Measurements from ENCODE around the gene CRTC1.
"Not testable (repeated sequence)": the region's sequence is repeated elsewhere in the genome, so short reads cannot be mapped to it uniquely, and the experiment has no call there.

The CRTC1 gene

GRCh38 chr19:18700501-18701249, 17.2 kb downstream of the CRTC1 start:
- peak; percentile 91 for DNase-seq (ENCODE audit: low spot score)

DNA sequence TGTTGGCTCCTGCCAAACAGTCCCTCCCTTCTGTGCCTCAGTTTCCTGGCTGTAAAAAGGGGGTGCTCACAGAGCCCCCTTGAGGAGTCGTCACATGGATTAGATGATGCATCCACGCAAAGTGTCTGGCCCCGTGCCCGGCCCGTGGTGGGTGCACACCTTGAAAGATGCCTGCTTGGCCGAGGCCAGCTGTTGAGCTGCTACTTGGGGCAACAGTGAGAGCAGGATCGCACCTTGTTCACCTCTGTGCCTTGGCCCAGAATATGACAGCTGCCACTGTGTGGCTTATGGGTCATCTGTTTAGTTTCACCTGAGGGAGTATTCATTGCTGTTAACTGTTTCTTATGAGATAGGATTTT, 17.7 kb downstream of the CRTC1 start:
- DNase-seq (ENCODE audit: low spot score) = no peak

DNA sequence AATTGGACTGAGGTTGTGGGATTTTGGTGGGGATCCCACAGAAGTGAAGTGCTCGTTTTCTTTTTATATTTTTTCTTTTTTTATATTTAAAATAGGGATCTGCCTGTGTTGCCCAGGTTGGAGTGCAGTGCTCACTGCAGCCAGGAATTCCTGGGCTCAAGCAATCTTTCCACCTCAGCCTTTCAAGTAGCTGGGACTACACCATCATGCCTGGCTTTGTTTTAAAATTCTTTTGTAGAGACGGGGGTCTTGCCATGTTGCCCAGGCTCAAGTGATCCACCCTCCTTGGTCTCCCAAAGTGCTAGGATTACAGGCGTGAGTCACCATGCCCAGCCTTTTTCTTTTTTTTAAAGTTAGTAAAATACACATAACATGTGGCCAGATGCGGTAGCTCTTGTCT, 20.6 kb downstream of the CRTC1 start:
- no peak for DNase-seq (ENCODE audit: low spot score)

DNA sequence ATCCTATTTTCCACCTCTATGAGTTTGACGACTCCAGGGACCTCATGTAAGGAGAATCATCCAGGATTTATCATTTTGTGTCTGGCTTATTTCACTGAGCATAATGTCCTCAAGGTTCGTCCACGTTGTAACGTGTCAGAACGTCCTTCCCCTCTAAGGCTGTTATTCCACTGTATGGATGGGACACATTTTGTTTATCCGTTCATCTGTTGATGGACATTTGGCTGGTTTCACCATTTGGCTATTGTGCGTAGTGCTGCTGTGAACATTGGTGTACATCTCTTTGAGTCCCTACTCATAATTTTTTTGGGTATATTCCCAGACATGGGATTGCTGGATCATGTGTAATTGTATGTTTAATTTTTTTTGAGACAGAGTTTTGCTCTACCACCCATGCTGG, 21.5 kb downstream of the CRTC1 start:
- DNase-seq (ENCODE audit: low spot score) = no peak

DNA sequence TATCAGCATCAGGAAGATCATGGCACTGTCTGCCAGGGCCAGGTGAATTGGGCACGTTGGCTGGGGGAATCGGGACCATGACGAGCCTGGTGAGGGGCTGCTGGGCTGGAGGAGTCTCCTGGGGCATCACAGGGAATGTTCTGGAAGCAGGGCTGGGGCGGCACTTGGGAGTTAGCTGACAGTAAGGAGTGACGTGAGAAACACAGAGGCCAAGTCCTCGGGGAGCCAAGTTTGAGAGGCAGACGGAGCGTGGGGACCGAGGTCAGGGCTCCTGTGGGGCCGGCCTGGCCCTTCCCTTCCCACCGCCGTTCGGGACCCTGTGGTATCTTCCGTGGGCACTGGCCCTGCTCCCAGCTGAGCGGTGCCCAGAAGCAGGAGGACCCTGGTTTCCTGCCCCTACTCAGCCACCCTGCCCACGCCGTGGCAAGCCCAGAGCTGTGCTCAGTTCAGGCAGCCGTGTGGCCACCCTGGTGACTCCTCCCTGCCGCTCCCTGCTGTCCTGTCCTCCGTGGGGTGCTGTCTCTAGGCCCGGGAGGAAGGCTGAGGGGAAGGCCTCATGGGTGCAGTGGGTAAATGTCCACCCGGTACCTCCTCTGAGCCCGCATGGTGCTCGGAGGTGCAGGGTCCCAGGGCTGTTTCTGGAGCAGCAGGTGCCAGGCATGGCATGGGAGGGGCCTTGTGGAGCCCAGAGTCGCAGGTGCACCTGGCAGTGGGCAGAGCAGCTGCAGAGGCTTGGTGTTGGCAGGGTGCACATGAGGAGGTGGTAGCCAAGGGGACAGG, 25.2 kb downstream of the CRTC1 start:
- DNase-seq (ENCODE audit: low spot score) = peak; percentile 8

DNA sequence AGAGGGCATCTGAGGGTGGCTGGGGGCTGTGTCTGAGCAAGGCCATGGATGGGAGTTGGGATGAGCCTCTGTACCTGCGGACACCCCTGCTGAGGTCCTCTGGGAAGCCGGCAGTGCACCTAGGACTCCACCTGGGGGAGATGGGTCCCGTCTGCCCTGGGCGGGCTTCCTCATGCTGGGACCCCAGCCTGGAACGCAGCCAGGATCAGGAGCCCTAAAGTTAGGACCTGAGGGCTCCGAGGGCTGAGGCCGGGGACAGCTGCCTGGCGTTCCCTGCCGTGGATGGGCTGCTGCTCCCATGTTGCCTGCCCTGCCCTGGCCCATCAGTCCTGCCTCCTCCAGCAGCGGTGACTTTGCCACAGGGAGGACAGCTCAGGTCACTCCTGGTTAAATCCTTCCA, 26.1 kb downstream of the CRTC1 start:
- DNase-seq (ENCODE audit: low spot score) = peak; percentile 36

DNA sequence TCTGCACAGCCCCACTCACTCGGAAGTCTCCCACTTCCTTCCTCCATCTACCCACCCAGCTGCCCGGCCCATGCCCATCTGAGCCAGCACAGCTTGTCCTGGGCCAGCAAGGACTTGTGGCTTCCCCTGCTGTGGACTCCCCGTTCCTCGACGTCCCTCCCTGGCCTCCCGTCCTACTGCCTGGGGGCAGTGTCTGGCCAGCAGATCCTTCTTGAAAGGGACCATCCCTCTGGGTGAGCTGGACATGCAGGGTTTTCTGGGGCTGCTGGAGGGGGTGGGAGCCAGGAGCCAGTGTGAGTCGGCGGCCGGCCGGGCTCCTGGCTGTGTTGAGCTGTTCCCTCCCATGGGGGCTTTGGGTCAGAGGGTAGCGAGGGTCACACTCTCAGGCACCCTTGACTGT, 26.7 kb downstream of the CRTC1 start:
- peak; percentile 11 for DNase-seq (ENCODE audit: low spot score)

DNA sequence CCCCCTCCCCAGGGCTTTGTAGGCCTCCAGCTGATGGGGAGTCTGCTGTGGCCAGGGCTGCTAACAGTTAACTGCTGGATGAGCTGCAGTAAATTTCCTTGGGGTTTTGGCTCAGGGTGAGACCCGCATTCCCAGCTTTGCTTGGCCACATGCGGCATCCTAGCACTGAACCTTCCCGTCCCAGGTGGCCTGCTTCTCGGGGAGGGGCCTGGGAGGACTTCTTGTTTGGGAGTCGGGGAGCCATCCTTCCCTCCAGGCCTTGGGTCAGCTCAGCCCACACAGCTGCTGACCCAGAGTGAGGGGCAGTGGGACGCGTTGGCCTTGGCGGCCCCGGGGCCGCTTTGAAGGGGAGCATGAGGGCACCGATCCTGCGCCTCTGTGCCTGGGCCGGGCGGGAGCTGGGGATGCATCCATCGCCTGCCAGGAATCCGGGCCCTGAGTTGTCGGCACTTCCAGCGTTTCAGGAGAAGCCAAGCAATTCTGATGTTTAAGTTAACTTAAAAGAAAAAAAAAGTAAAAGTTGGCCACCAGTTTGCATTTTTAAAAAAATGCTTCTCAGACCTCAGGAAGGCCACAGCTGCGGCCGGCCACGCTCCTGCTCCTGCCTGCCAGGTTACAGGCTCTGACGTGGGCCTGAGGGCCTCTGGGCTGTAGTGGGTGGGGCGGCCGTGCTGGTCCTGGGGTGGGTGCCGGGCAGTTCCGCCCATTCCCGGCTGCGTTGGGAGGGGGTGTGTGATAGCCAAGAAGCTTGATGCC, 27.7 kb downstream of the CRTC1 start:
- peak; percentile 20 for DNase-seq (ENCODE audit: low spot score)

GRCh38 chr19:18711893-18712292, 28.4 kb downstream of the CRTC1 start:
- no peak for DNase-seq (ENCODE audit: low spot score)

DNA sequence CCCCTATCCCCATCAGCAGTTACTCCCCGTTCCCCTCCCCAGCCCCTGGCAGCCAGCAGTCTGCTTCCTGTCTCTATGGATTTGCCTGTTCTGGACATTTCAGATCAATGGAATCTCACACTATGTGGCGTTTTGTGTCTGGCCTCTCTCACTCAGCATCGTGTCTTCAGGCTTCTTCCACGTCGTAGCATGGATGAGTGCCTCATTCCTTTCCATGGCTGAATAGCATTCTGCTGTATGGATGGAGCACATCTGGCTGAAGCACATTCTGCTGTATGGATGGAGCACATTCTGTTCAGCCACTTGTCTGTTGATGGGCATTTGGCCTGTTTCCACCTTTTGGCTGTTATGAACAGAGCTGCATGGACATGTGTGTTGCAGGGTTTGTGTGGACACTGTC, 29.5 kb downstream of the CRTC1 start:
- DNase-seq (ENCODE audit: low spot score) = peak; percentile 8

GRCh38 chr19:18713550-18714117, 30.2 kb downstream of the CRTC1 start:
- no peak for DNase-seq (ENCODE audit: low spot score)

- peak; percentile 5 for DNase-seq (ENCODE audit: low spot score)
Measured at GRCh38 chr19:18715416-18715815, 31.9 kb downstream of the CRTC1 start.

GRCh38 chr19:18716857-18717256, 33.4 kb downstream of the CRTC1 start:
- DNase-seq (ENCODE audit: low spot score) = no peak

DNA sequence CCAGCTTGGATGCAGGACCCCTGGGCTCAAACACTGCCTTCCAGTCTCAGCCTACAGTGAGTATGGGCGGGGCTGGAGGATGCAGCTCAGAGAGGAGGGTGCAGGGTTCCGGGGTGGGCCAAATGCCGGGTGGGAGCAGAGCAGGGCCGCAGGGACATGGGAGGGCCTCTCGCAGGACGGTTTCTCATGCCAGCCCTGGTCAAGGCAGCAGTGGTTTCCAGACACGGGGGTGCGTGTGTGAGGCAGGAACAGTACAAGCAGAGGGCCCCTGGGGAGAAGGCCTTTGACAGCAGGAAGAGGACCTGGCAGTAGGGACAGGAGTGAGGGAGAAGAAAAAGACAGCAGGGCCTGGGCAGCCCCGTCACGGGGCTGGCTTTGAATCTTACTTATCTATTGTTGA, 34.1 kb downstream of the CRTC1 start:
- DNase-seq (ENCODE audit: low spot score) = no peak

DNA sequence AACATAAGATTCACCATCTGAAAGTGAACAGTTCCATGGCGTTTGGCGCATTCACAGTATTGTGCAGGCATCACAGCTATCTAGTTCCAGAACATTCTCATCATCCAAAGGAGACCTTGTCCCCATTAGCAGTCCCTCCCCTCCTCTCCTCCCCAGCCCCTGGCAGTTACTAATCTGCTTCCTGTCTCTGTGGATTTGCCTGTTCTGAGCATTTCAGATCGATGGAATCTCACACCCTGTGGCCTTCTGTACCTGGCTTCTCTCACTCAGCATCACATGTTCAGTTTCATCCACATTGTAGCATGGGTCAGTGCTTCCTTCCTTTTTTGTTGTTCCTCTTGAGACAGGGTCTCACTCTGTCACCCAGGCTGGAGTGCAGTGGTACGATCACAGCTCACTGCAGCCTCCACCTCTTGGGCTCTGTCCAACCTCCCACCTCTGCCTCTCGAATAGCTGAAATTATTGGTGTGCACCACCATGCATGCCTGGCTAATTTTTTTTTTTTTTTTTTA, 34.6 kb downstream of the CRTC1 start:
- DNase-seq (ENCODE audit: low spot score) = no peak

DNA sequence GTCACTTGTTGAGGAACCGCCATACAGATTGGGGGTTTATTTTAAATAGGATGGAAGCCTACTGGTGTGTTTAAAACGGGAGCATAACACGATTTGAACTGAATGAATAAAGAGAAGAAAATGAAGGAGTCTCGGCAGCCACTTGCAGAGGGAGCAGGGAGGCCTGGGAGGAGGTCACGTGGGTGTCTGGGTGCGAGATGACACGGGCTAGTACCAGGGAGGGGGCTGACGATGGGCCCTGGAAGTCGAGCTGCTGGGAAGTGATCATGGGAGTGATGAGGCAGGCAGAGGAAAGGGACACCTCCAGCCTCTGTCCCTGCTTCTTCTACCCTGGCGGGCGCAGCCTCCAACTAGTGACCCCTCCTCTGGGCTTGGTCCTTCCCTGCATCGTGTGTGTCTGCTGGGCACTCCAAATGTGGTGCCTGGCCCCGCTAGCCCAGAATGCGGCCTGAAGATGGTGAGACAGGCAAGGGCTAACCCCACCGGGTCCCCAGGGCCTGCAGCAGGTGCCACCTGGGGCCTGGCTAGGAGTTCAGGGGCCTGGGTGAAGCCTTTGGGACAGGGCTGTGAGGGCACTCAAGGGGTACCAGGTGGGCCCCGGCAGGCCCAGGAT, 35.5 kb downstream of the CRTC1 start:
- DNase-seq (ENCODE audit: low spot score) = no peak

GRCh38 chr19:18719541-18719940, 36.1 kb downstream of the CRTC1 start:
- no peak for DNase-seq (ENCODE audit: low spot score)

- DNase-seq (ENCODE audit: low spot score) = no peak
Measured at GRCh38 chr19:18723871-18724377, 40.4 kb downstream of the CRTC1 start.

DNA sequence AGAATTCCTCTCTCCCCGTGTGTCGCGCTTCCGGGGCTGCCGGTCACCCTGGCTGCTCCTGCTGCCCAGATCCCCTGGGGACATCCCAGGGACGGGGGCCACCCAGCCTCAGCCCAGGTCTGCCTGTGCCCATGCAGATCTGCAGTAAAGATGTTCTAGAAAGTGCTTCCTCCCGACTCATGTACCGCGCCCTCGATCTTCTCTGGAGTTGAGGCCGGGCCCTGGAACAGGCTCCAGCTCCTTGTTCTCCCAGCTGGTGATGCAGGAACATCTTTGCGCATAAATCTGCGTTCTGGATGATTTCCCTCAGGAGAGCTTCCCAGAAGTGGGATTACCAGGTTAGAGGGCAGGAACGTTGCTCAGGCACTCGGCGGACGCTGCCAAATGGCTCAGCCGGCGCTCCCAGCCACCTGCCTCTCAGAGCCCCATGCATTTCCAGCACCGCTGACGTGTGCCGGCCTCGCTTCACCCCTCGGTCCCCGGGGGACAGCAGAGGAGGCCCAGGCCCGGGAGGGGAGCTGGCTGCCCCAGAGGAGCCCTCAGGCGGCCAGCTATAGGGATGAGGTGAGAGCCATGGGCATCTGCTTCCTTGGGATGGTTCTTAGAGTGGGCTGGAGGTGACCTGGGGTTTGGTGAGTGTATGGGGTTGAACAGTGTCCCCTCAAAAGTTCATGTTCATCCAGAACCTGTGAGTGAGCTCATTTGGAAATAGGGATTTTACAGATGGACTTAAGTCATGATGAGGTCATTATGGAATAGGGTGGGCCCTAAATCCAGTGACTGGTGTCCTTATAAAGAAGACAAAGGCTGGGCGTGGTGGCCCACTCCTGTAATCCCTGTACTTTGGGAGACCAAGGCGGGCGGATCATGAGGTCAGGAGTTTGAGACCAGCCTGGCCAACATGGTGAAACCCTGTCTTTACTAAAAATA, 42.6 kb downstream of the CRTC1 start:
- no peak for DNase-seq (ENCODE audit: low spot score)

DNA sequence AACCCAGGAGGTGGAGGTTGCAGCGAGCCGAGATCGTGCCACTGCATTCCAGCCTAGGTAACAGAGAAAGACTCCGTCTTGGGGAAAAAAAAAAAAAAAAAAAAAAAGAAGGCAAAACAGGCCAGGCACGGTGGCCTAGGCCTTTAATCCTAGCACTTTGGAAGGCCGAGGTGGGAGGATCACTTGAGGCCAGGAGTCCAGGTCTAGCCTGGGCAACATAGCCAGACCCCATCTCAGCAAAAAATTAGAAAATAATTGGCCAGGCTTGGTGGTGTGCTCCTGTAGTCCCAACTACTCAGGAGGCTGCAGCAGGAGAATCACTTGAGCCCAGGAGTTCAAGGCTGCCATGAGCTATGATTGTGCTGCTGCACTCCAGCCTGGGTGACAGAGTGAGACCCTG, 43.4 kb downstream of the CRTC1 start:
- no peak for DNase-seq (ENCODE audit: low spot score)

GRCh38 chr19:18727602-18728001, 44.1 kb downstream of the CRTC1 start:
- not testable (repeated sequence) for DNase-seq (ENCODE audit: low spot score)

Data from iPS-NIHi11 (cell line).